ENCODE measurements around the gene SUPT6H.
A peak's percentile ranks its signal among the peaks of the same experiment; 100 is the strongest.

Gene SUPT6H

GRCh38 chr17:28675490-28675889 lies 13.5 kb downstream of the SUPT6H start:
- no peak overlapping the region for H2AK5ac ChIP-seq (ENCODE audit: low read length, severe bottlenecking)
- H4K91ac ChIP-seq (ENCODE audit: low read length), result no peak overlapping the region
- H3K23ac ChIP-seq (ENCODE audit: low read length in 2 of 2), result no peak overlapping the region
- no peak overlapping the region for H2BK120ac ChIP-seq (ENCODE audit: low read depth, low read length)
- H2BK5ac ChIP-seq (ENCODE audit: low read depth, low read length, poor library complexity, severe bottlenecking), result no peak overlapping the region
- peaks cover 2% of the 10 kb centered on the region for H3K4me1 ChIP-seq (ENCODE audit: control insufficient read depth, insufficient read depth, low read depth, low read length)
- H3K36me3 ChIP-seq (ENCODE audit: control insufficient read depth in 1 of 2, insufficient read depth in 2 of 2, low read depth in 1 of 2, low read length in 2 of 2), result peaks cover 73 to 93% of the 10 kb centered on the region in 2 experiments
- no peak overlapping the region for H3K4me3 ChIP-seq (ENCODE audit: insufficient read depth in 1 of 2, low read depth in 1 of 2, low read length in 2 of 2)
- no peak overlapping the region for H3K27ac ChIP-seq (ENCODE audit: low read length, poor library complexity, severe bottlenecking)
- H3K9ac ChIP-seq (ENCODE audit: low read length), result no peak overlapping the region
- H2BK15ac ChIP-seq (ENCODE audit: low read depth, poor library complexity, severe bottlenecking), result no peak overlapping the region
- H4K8ac ChIP-seq (ENCODE audit: low read length), result no peak overlapping the region
- H3K4me2 ChIP-seq (ENCODE audit: low read length, poor library complexity, severe bottlenecking), result no peak overlapping the region
- H3K9me3 ChIP-seq (ENCODE audit: control insufficient read depth, low read length), result no peaks in the 10 kb centered on the region
- H3K79me1 ChIP-seq (replicated peaks; ENCODE audit: low read length, poor library complexity, severe bottlenecking), result peaks cover 48% of the 10 kb centered on the region
- DNase-seq, result no peak
- no peak overlapping the region for H2BK12ac ChIP-seq (ENCODE audit: low read length in 2 of 2)
- WGBS, result 95% methylated on average over 1 of the region's 3 CpGs
- H3K27me3 ChIP-seq (ENCODE audit: control insufficient read depth in 1 of 2, insufficient read depth in 1 of 2, low read length in 2 of 2), result no peaks in the 10 kb centered on the region
- peak overlapping the region in 1 of 2 experiments; percentile 21 for H3K18ac ChIP-seq (ENCODE audit: low read depth in 1 of 2, low read length in 2 of 2)
- no peak overlapping the region for H3K4ac ChIP-seq (ENCODE audit: low read depth in 1 of 2, low read length in 2 of 2)
- H2AFZ ChIP-seq (ENCODE audit: low read depth, low read length), result no peak overlapping the region
- no peak overlapping the region for H3K14ac ChIP-seq (ENCODE audit: low read length in 2 of 2)

GRCh38 chr17:28675980-28676379 lies 14.0 kb downstream of the SUPT6H start:
- Histone ChIP-seq H3K27ac (ENCODE audit: low read length, poor library complexity, severe bottlenecking) (no peak overlapping the region), H4K91ac (ENCODE audit: low read length) (no peak overlapping the region), H3K4me1 (ENCODE audit: control insufficient read depth, insufficient read depth, low read depth, low read length) (peaks cover 2% of the 10 kb centered on the region), H3K14ac (ENCODE audit: low read length in 2 of 2) (no peak overlapping the region), H3K79me1 (replicated peaks; ENCODE audit: low read length, poor library complexity, severe bottlenecking) (peaks cover 49% of the 10 kb centered on the region), H3K9ac (ENCODE audit: low read length) (no peak overlapping the region), H3K23ac (ENCODE audit: low read length in 2 of 2) (no peak overlapping the region), H2BK120ac (ENCODE audit: low read depth, low read length) (no peak overlapping the region), H2BK15ac (ENCODE audit: low read depth, poor library complexity, severe bottlenecking) (no peak overlapping the region), H2BK5ac (ENCODE audit: low read depth, low read length, poor library complexity, severe bottlenecking) (no peak overlapping the region), H3K27me3 (ENCODE audit: control insufficient read depth in 1 of 2, insufficient read depth in 1 of 2, low read length in 2 of 2) (no peaks in the 10 kb centered on the region), H4K8ac (ENCODE audit: low read length) (no peak overlapping the region), H3K36me3 (ENCODE audit: control insufficient read depth in 1 of 2, insufficient read depth in 2 of 2, low read depth in 1 of 2, low read length in 2 of 2) (peaks cover 77 to 95% of the 10 kb centered on the region in 2 experiments), H3K18ac (ENCODE audit: low read depth in 1 of 2, low read length in 2 of 2) (no peak overlapping the region), H2AK5ac (ENCODE audit: low read length, severe bottlenecking) (no peak overlapping the region), H3K9me3 (ENCODE audit: control insufficient read depth, low read length) (no peaks in the 10 kb centered on the region), H2BK12ac (ENCODE audit: low read length in 2 of 2) (no peak overlapping the region), H3K4me2 (ENCODE audit: low read length, poor library complexity, severe bottlenecking) (no peak overlapping the region), H3K4ac (ENCODE audit: low read depth in 1 of 2, low read length in 2 of 2) (no peak overlapping the region), H3K4me3 (ENCODE audit: insufficient read depth in 1 of 2, low read depth in 1 of 2, low read length in 2 of 2) (no peak overlapping the region), H2AFZ (ENCODE audit: low read depth, low read length) (no peak overlapping the region)
- DNase-seq, result no peak
- WGBS, result 98% methylated on average over 7 of the region's 7 CpGs

GRCh38 chr17:28682655-28683054 lies 20.6 kb downstream of the SUPT6H start:
- H3K36me3 ChIP-seq (ENCODE audit: control insufficient read depth in 1 of 2, insufficient read depth in 2 of 2, low read depth in 1 of 2, low read length in 2 of 2), result peaks cover 90 to 93% of the 10 kb centered on the region in 2 experiments
- H2AK5ac ChIP-seq (ENCODE audit: low read length, severe bottlenecking), result no peak overlapping the region
- no peak overlapping the region for H2BK5ac ChIP-seq (ENCODE audit: low read depth, low read length, poor library complexity, severe bottlenecking)
- H2BK15ac ChIP-seq (ENCODE audit: low read depth, poor library complexity, severe bottlenecking), result no peak overlapping the region
- no peak overlapping the region for H3K27ac ChIP-seq (ENCODE audit: low read length, poor library complexity, severe bottlenecking)
- H3K79me1 ChIP-seq (replicated peaks; ENCODE audit: low read length, poor library complexity, severe bottlenecking), result peaks cover 23% of the 10 kb centered on the region
- no peak overlapping the region for H3K9ac ChIP-seq (ENCODE audit: low read length)
- no peak overlapping the region for H4K8ac ChIP-seq (ENCODE audit: low read length)
- no peak overlapping the region for H3K4me3 ChIP-seq (ENCODE audit: insufficient read depth in 1 of 2, low read depth in 1 of 2, low read length in 2 of 2)
- H3K4me2 ChIP-seq (ENCODE audit: low read length, poor library complexity, severe bottlenecking), result no peak overlapping the region
- H3K18ac ChIP-seq (ENCODE audit: low read depth in 1 of 2, low read length in 2 of 2), result no peak overlapping the region
- no peak overlapping the region for H2AFZ ChIP-seq (ENCODE audit: low read depth, low read length)
- H4K91ac ChIP-seq (ENCODE audit: low read length), result no peak overlapping the region
- no peak for DNase-seq
- no peaks in the 10 kb centered on the region for H3K9me3 ChIP-seq (ENCODE audit: control insufficient read depth, low read length)
- H2BK12ac ChIP-seq (ENCODE audit: low read length in 2 of 2), result no peak overlapping the region
- H3K4ac ChIP-seq (ENCODE audit: low read depth in 1 of 2, low read length in 2 of 2), result no peak overlapping the region
- H3K23ac ChIP-seq (ENCODE audit: low read length in 2 of 2), result no peak overlapping the region
- no peaks in the 10 kb centered on the region for H3K27me3 ChIP-seq (ENCODE audit: control insufficient read depth in 1 of 2, insufficient read depth in 1 of 2, low read length in 2 of 2)
- H2BK120ac ChIP-seq (ENCODE audit: low read depth, low read length), result no peak overlapping the region
- WGBS, result 96% methylated on average over 11 of the region's 11 CpGs
- no peaks in the 10 kb centered on the region for H3K4me1 ChIP-seq (ENCODE audit: control insufficient read depth, insufficient read depth, low read depth, low read length)
- no peak overlapping the region for H3K14ac ChIP-seq (ENCODE audit: low read length in 2 of 2)

- H3K4me3 ChIP-seq (ENCODE audit: insufficient read depth in 1 of 2, low read depth in 1 of 2, low read length in 2 of 2), result no peak overlapping the region
- H3K4me2 ChIP-seq (ENCODE audit: low read length, poor library complexity, severe bottlenecking), result no peak overlapping the region
- peaks cover 82 to 96% of the 10 kb centered on the region in 2 experiments for H3K36me3 ChIP-seq (ENCODE audit: control insufficient read depth in 1 of 2, insufficient read depth in 2 of 2, low read depth in 1 of 2, low read length in 2 of 2)
- H2BK120ac ChIP-seq (ENCODE audit: low read depth, low read length), result no peak overlapping the region
- DNase-seq, result peak; percentile 84
- H4K91ac ChIP-seq (ENCODE audit: low read length), result no peak overlapping the region
- no peak overlapping the region for H2BK15ac ChIP-seq (ENCODE audit: low read depth, poor library complexity, severe bottlenecking)
- H3K18ac ChIP-seq (ENCODE audit: low read depth in 1 of 2, low read length in 2 of 2), result no peak overlapping the region
- no peak overlapping the region for H3K14ac ChIP-seq (ENCODE audit: low read length in 2 of 2)
- no peak overlapping the region for H3K23ac ChIP-seq (ENCODE audit: low read length in 2 of 2)
- H2AFZ ChIP-seq (ENCODE audit: low read depth, low read length), result no peak overlapping the region
- H2BK12ac ChIP-seq (ENCODE audit: low read length in 2 of 2), result no peak overlapping the region
- peaks cover 17% of the 10 kb centered on the region for H3K79me1 ChIP-seq (replicated peaks; ENCODE audit: low read length, poor library complexity, severe bottlenecking)
- no peak overlapping the region for H2BK5ac ChIP-seq (ENCODE audit: low read depth, low read length, poor library complexity, severe bottlenecking)
- no peak overlapping the region for H2AK5ac ChIP-seq (ENCODE audit: low read length, severe bottlenecking)
- H4K8ac ChIP-seq (ENCODE audit: low read length), result no peak overlapping the region
- no peak overlapping the region for H3K9ac ChIP-seq (ENCODE audit: low read length)
- WGBS, result 21% methylated on average over 3 of the region's 3 CpGs
- H3K4me1 ChIP-seq (ENCODE audit: control insufficient read depth, insufficient read depth, low read depth, low read length), result no peaks in the 10 kb centered on the region
- no peak overlapping the region for H3K27ac ChIP-seq (ENCODE audit: low read length, poor library complexity, severe bottlenecking)
- no peak overlapping the region for H3K4ac ChIP-seq (ENCODE audit: low read depth in 1 of 2, low read length in 2 of 2)
- no peaks in the 10 kb centered on the region for H3K9me3 ChIP-seq (ENCODE audit: control insufficient read depth, low read length)
- no peaks in the 10 kb centered on the region for H3K27me3 ChIP-seq (ENCODE audit: control insufficient read depth in 1 of 2, insufficient read depth in 1 of 2, low read length in 2 of 2)
Observed at GRCh38 chr17:28684963-28685362, 23.0 kb downstream of the SUPT6H start.
